Stimulated activated CD4-positive, alpha-beta T cell treated with anti-CD3 and anti-CD28 coated beads, TNF-alpha, amount 100 ng/mL, for 48 hours (primary cell): ENCODE measurements around the gene DLK2.
"Not testable (repeated sequence)": the region's sequence is repeated elsewhere in the genome, so short reads cannot be mapped to it uniquely, and the experiment has no call there.

Experiments
- DNase-seq, 3 donors: peaks; one replicate each; pipeline ENCODE4 v3.0.0-alpha.2; 2020; ENCODE audit warnings: low read depth in 3 of 3

Gene DLK2

GRCh38 chr6:43427406-43428111 lies 27.8 kb downstream of the DLK2 start, which contains the start of gene ABCC10:
Gene ABCC10 (plus strand): TSS chr6:43427541. CDS start chr6:43427979, 438 bp downstream.
- DNase-seq, result peak; percentile 88 to 95 (median 92)

GRCh38 chr6:43426928-43427405 lies 28.4 kb downstream of the DLK2 start:
- no peak for DNase-seq

- DNase-seq, result not testable (repeated sequence)
Measured at GRCh38 chr6:43425083-43425482, 30.3 kb downstream of the DLK2 start.

GRCh38 chr6:43421831-43422230 lies 33.5 kb downstream of the DLK2 start:
- DNase-seq, result no peak

GRCh38 chr6:43420012-43420709 lies 35.2 kb downstream of the DLK2 start:
- no peak for DNase-seq

- no peak for DNase-seq
Measured at GRCh38 chr6:43416935-43417334, 38.4 kb downstream of the DLK2 start.

GRCh38 chr6:43415275-43415674 lies 40.1 kb downstream of the DLK2 start:
- not testable (repeated sequence) for DNase-seq

- DNase-seq, result no peak
Measured at GRCh38 chr6:43413002-43413401, 42.3 kb downstream of the DLK2 start.

GRCh38 chr6:43412541-43412940 lies 42.8 kb downstream of the DLK2 start:
- no peak for DNase-seq

- DNase-seq, result not testable (repeated sequence)
Measured at GRCh38 chr6:43410776-43411175, 44.6 kb downstream of the DLK2 start.

GRCh38 chr6:43408259-43408658 lies 47.1 kb downstream of the DLK2 start:
- DNase-seq, result no peak

GRCh38 chr6:43407296-43407695 lies 48.1 kb downstream of the DLK2 start:
- no peak for DNase-seq

- DNase-seq, result no peak
Measured at GRCh38 chr6:43405354-43405753, 50.0 kb downstream of the DLK2 start.

GRCh38 chr6:43402820-43403219 lies 52.5 kb downstream of the DLK2 start:
- no peak for DNase-seq

GRCh38 chr6:43401730-43402129 lies 53.6 kb downstream of the DLK2 start:
- DNase-seq, result no peak
